ENCODE data around the gene SHISA7.

The SHISA7 gene

DNA sequence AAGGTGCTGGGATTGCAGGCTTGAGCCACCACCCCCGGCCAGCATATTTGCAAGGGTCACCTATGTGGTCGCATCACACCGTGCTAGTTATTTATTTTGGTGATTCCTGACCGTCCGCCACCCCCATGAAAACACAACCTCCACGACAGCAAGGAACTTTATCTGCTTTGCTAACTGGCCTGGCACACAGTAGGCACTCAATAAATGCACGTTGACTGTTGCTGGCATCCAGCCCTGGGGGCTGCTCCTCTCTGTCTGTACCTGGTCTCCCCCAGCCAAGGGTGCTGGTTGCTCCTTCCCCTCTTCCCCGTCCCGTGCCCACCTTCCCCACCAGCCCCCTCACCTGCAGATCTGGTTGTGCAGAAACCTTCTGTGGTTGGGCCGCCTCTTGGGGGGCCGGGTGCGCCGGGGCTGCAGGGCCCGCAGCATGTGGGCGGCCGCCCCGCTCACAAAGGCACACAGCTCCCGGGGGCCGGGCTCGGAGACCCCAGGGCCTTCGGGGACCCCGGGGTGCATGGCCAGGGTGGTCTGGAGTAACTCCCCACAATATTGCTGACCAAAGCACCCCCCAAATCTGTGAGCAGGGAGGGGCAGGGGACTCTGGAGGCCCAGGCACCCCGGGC, 21.1 kb upstream of the SHISA7 start:
- no peak for DNase-seq

GRCh38 chr19:55463583-55464031, 20.5 kb upstream of the SHISA7 start:
- DNase-seq = no peak

DNA sequence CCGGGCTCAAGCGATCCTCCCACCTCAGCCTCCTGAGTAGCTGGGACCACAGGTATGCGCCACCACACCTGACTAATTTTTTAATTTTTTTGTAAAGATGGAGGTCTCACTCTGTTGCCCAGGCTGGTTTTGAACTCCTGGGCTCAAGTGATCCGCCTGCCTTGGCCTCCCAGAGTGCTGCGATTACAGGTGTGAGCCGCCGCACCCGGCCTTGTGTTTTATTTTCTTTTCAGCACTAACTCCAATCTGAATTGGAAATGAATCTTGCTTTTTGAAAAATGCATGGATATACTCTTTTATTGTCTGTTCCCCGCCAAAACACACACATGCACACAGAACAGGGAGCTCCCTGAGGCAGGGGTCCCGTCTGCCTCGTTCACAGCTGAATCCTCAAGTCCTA, 19.6 kb upstream of the SHISA7 start:
- no peak for DNase-seq

DNA sequence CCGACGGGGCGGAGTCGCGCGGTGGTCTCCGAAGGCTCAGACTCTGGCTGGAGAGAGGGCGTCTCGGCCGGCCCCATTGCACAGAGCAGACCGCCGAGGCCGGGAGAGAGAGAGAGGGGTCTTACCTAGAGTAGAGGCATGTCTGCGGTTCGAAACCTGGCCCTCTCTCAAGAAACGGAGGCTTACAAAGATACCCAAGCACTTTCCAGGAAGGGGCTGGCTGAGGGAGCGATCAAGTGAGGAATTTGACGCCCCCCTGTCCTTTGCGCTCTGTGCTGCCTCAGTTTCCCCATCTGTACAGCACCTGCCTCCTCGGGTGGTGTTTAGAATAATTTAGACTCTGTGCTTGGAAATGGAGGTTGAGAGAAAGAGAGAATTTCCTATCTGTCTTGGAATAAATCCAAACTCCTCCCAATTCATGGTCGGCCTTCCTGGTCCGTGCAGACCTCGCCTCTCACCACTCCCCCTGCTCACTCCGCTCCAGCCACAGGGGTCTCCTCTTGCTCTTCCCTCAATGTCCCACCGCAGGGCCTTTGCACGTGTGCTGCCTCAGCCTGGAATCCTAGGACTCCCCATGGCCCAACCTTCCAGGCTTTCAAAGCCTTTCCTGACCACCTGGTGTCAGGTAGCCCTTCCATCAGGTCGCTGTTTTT, 19.0 kb upstream of the SHISA7 start:
- DNase-seq = no peak

DNA sequence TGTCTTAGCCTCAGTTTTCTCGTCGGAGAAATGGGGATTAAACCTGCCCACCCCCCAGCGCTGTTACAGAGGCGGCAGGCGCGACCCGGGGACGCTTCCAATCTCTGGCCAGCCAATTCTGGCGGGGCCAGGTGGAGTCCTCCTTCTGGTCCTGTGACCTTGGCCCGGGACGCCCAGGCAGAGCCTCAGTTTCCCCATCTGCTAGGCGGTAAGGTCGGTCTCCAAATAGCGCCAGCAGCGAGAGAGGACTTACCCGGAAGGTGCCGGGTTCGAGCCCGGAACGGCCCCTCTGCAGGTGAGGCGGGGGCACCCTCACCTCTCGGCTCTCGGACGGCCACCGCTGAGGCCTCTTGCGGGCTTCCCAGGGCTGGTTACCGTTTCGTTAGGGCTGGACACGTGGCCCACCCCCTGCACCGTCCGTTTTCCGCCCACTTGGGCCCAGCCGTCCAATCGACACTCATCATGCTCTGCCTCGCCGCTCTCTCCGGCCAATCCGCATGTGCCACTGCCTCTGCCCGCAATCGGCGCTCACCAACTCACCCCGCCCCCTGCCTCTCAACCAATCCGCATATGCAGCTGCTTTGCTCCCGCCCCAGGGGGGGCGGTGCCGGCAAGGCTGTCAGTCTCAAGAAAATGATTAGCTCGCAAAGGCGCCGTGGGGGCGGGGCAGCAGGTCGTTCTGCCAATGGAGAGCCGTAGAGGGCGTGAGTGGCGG, 18.3 kb upstream of the SHISA7 start, which contains the start of gene ISOC2:
Gene ISOC2, minus strand, starts transcription at position 384 of the 715 bp plus-strand sequence. CDS start 5,156 bp downstream, outside the sequence.
- DNase-seq = peak; percentile 84 to 100 (median 99)

DNA sequence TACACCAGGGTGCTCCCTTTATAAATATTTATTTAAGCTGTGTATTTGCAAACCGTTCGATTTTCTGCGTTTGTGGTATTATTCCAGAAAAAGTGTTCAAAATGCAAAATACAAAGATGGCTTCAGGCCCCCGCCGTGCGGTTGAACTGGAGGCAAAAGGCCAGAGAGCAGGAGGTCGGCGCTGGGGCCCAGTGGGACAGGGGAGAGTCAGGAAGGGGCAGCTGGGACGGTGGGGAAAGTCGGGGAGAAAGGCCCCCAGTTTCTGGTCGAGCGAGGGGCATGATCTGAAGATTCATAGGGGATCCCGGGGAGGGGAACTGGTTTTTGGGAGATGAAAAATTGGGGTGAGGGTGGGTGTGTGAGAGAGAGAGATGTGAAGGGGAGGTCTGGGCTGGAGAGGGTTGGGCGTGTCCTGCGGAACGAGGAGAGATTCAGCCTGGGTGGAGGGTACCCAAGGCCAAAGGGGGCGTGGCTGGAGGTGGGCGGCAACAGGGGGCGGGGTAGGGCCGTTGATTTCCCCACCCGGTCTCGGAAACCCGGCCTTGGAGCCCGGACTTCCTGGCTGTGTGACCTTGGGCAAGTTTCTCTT, 17.7 kb upstream of the SHISA7 start:
- DNase-seq = peak in 30 of 51 donors; percentile 7 to 66 (median 36)

DNA sequence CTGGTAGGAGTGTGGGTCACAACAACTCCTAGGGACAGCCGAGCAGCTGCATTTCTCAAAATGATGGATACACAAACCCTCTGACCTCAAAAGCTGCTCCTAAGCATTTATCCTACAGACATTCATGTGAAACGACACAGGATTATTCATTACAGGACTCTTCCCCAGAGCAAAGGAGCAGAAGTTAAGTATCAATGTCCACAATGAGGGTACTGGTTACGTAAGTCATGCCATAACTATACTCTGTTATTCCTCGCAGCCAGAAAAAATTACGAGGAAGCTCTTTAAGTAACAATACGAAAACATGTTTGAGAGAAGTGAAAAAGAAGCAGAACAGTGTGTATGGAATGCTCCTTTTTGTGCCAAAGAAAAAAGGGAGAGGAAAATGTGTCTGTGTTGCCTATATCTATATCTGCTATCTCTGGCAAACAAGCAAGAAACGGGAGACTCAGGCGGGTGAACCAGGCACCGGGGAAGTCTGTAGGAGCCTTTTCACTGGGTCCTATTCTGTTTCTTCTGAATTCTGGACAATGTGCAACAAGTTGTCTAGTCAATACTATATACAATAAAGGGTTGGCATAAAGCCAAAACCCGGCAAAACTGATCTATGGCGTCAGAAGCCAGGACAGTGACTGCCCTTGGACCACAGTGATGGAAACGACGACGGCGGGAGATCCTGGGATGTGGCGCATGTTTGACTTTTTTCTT, 17.0 kb upstream of the SHISA7 start:
- no peak for DNase-seq

GRCh38 chr19:55459551-55459949, 16.4 kb upstream of the SHISA7 start:
- no peak for DNase-seq

- no peak for DNase-seq
These were observed 14.8 kb upstream of the SHISA7 start for GRCh38 chr19:55457683-55458457.

DNA sequence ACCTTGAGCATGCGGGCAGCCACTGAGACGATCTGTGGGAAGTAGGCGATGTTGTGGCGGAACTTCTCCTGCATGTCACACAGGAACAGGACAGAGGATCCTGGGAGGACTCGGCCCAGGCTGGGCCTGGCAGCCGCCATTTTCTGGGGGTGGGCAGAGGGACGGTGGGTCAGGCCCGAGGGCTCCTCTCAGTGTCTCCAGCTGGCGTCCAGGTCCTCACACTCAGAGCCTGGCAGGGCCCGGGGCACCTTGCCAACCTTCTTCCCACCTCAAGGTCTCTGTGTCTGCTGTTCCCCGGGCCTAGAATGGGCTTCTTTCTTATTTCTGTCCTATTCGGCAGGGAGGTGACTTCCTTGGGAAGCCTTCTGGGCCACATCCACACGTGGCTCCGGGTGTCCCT, 13.2 kb upstream of the SHISA7 start:
- DNase-seq = no peak

DNA sequence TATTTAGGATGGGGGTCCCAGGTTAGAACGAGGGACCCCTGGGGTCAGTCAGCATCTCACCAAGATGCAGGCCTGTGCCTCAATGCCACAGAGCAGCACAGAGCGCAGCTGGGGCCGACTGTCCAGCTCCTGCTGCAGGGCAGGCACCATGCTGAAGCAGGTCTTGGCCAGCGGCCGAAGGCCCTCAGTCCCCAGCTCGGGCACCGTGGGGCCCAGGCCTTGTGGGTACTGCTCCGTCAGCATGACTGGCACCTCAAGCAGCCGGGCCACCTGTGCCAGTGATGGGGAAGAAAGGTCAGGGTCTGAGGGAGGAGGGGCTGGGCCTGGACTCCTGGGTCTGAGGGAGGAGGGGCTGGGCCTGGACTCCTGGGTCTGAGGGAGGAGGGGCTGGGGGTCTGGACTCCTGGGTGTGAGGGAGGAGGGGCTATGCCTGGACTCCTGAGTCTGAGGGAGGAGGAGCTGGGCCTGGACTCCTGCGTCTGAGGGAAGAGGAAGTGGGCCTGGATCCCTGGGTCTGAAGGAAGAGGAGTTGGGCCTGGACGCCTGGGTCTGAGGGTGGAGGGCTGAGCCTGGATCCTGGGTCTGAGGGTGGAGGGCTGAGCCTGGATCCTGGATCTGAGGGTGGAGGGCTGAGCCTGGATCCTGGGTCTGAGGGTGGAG, 12.6 kb upstream of the SHISA7 start:
- no peak for DNase-seq

DNA sequence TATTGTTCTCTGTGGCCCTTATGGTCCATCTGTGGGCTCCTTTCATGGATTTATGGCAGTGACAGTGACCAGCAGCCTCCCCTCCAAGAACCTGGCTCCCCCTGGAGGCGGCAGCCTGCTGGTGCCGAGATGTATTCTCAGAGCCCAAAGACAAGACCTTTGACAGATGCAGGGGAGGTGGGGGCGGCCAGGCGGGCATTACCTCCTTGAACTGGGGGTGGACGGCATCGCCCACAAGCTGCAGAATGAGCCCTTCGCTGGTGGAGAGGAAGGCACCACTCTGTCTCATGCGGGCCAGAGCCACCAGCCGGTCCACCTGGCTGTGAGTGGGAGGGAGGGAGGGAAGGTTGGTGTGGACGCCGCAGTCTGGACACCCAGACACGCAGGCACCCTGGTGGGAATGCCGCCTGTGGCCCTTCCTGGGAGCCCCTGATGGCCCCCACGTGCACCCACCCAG, 11.7 kb upstream of the SHISA7 start:
- peak in 34 of 51 donors; percentile 5 to 71 (median 43) for DNase-seq

DNA sequence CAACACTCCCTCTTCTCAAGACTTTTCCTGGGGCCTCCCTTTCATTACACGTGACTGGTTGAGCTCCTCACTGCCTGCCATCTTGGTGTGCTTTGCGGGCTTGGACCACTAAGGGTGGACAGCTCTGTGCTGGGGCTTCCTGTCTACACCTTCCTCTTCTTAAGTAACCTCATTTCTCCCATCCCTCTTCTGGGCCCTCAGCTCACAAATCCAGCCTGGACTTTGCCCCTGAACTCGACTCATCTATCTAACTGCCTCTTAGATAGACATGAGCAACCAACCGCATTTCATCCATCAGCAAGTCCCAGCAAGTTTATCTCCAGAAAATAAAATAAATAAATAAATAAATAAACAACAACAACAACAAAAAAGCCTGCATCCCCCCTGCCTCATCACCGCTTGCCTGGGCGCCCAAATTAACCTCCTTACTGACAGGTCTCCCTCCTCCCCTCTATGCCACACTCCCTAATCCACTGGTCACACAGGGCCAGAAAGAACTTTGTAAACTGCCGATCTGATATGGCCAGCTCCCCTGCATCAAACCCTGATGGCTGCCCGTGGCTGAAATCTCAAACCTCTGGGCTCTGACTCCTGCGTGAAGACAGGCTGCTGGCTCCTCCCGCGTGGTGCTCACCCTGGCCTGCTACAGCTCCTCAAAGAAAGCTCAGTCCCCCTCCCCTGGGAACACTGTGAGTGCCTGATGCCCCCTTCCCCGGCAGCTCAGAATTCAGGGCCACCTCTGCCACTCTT, 10.6 kb upstream of the SHISA7 start:
- DNase-seq = peak in 1 of 51 donors; percentile 42

DNA sequence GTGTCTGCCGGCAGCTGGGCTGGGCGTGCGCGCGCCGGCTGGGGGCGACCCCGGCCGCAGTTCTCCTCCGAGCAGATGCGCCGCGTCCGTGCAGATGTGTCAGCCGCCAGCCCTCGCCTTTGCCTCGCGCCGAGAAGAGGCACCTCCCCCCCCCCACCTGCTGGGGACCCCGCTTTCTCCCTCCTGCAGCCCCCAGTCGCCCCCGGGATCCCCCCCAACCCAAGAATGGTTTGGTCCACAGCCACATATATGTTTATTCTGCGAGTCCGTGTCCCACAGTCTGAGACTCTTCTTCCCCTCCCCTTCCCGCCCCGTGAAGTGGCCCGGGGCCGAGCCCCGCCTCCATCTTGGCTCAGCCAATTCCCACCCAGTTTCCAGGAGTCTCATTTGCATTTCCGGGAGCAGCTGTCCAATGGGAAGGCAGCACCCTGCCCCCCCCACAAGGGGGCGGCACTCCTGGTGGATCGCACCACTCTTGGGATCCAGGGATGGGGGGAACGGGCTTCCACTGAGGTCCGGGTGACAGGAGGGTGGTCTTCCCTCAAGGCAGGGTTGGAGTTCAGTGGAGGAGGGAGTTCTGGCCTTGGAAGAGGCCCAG, 9.7 kb upstream of the SHISA7 start:
- DNase-seq = peak; percentile 50 to 97 (median 88)

- peak in 33 of 51 donors; percentile 6 to 80 (median 50) for DNase-seq
These were observed 9.1 kb upstream of the SHISA7 start for GRCh38 chr19:55451965-55452748.

DNA sequence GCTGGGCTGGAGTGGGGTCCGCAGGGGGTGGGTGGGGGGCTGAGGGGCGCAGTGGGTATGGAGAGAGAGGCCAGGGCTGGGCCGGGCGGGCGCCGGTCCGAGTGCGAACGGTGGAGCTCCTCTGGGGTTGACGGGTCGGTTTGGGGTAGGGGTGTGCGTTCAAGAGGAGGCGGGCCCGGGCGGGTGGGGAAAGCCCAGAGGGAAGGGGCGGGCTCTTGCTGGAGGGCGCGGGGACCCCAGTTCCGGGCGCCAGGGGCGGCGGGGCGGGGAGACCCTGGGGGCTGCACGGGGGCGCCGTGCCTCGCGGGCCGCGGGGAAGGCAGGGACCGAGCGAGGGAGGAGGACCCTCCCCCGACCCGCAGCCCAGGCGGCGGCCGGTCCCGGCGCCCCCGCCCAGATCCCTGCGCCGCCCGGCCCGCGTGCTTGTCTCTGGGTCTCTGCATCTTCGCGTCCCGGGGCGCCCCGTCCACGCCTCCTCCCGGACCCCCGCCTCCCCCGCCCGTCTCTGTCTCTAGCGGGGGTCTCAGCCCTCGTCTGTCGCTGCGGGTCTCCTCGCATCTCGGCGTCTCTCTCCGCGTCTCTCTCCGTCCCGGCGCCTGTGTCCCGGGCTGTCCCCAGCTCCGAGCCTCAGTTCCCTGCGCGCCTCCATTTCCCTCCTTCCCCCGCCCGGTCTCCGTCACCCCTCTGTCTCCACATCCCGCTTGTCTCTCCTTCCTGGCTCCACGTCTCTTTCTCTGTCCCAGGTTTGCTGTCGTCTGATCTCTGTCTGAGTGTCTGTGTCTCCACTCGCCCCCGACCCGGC, 8.3 kb upstream of the SHISA7 start:
- peak in 2 of 51 donors; percentile 55 to 62 for DNase-seq

GRCh38 chr19:55449469-55449868, 6.4 kb upstream of the SHISA7 start:
- no peak for DNase-seq
